ENCODE measurements around the gene FAM170B.

- TF ChIP-seq CTCF (IDR thresholded peaks at IDR 0.05; ENCODE audit: low read length) (no peak), EZH2 (IDR thresholded peaks at IDR 0.05; ENCODE audit: borderline replicate concordance, low read length) (no peak)
These were observed 25.2 kb downstream of the FAM170B start for GRCh38 chr10:49108656-49109055.

Measured in OCI-LY1 (cell line).